GM18517 (cell line): ENCODE data around the gene AEN.
"Not testable (repeated sequence)": the region's sequence is repeated elsewhere in the genome, so short reads cannot be mapped to it uniquely, and the experiment has no call there.

Source experiments
- ATAC-seq: cut with Tn5 transposase; IDR thresholded peaks from one replicate; pipeline ENCODE4 v1.9.1; 2021; ENCODE audit warnings: mild to moderate bottlenecking, moderate library complexity; ENCODE audit not compliant: unreplicated experiment

Gene AEN

DNA sequence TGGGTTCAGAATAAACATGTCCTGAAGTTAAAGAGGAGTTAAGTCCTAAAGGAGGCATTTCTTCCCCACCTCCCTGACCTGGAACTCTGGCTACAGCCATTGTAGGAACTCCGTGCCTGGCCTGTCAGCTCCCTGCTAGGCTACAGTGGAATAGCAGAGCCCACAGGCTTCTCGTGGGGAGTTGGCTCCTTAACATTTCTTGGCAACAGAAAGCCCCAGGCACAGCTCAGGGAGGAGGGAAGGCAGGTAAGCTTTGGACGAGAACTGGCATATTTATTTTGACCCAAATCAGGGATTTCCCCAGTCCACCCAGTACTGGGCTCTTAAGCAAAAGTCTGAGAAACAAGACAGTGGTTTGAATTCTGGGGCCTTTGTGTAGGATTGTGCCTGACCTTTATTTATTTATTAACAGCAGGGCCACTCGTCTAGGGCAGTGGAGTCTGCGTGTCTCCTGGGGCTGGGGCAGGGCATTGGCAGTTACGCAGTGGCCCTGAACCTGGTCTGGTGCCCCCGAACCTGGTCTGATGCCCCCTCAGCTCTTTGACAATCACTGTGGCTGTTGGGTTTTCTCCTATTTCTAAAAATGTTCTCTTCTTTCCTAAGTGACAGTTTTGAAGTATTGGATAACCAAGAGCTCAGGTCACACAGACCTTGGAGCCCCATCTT is 9.8 kb downstream of the AEN start:
- no peak for ATAC-seq

GRCh38 chr15:88631464-88632028 is 10.4 kb downstream of the AEN start:
- ATAC-seq, result no peak

DNA sequence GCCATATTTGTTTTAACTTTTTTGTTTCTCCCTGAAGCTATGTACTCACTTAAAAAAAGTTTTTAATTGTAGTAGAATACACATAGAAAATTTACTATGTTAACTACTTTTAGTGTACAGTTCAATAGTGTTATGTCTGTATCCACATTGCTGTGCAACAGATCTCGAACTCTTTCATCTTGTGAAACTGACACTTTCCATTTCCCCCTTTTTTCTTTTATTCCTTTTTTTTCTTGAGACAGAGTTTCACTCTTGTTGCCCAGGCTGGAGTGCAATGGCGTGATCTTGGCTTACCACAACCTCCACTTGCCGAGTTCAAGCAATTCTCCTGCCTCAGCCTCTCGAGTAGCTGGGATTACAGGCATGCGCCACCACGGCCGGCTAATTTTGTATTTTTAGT is 11.7 kb downstream of the AEN start:
- not testable (repeated sequence) for ATAC-seq

DNA sequence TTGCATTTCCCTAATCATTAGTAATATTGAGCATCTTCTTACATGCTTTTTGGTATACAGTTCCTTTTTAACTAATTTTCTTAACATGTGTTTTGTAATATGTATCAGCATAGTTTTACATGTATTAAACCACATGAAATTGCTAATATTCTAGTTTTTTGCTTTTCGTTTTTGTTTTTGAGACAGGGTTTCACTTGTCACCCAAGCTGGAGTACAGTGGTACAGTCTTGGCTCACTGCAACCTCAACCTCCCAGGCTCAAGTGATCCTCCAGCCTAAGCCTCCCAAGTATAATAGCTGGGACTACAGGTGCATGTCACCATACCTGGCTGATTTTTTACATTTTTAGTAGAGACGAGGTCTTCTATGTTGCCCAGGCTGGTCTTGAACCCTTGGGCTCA is 13.3 kb downstream of the AEN start:
- ATAC-seq, result no peak

DNA sequence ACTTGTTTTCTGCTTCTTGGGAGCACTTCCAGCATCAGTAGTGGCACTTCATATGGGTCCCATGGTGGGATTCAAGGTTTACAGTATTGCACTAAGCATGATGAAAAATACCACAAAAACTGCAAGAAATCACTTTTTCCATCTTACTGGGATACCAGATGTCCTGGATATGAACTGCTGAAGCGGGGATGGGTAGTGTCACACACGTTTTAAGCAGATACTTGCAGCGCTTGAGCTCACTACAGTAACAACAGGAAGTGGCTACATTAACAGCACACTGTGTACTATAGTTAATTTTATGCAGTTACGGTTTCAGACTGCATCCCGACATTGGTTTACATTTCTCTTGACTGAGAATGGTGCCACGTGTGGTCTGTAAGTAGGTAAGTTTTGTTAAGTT is 14.2 kb downstream of the AEN start:
- ATAC-seq, result peak; percentile 36

DNA sequence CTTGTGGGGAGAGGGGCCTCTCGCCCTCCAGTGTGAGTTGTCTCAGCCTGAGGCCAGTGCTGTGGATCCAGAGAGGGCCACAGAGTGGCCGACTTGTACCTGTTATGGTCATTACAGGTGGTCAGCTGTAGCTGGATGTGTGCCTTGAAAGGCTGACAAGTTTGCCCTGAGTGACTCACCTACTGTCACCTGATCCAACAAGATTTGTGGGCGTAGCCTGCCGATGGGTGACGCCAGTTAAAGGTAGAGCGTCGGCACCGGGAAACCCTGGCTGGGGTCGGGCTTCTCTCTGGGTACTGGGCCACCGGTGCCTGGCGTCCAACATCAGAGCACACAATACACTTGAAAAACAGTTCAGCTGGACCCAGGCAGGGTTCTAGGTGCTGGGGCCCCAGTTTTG is 14.9 kb downstream of the AEN start:
- ATAC-seq, result no peak

DNA sequence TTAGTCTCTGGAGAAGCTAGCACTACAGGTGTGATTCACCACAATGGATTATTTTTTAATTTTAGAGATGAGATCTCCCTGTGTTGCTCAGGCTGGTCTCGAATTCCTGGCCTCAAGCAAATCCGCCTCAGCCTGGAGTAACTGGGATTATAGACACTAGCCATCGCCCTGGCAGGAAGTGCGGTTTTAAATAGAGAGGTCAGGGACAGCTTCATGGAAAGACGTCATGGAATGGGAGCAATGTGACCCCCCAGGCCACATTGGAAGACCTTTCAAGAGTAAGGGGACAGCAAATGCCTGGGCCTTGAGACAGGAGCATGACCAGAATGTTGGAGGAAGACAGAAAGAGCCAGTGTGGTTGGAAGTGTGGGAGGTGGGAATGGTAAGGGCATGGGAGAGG is 15.5 kb downstream of the AEN start:
- ATAC-seq, result no peak

GRCh38 chr15:88637436-88637835 is 16.3 kb downstream of the AEN start:
- ATAC-seq, result no peak

DNA sequence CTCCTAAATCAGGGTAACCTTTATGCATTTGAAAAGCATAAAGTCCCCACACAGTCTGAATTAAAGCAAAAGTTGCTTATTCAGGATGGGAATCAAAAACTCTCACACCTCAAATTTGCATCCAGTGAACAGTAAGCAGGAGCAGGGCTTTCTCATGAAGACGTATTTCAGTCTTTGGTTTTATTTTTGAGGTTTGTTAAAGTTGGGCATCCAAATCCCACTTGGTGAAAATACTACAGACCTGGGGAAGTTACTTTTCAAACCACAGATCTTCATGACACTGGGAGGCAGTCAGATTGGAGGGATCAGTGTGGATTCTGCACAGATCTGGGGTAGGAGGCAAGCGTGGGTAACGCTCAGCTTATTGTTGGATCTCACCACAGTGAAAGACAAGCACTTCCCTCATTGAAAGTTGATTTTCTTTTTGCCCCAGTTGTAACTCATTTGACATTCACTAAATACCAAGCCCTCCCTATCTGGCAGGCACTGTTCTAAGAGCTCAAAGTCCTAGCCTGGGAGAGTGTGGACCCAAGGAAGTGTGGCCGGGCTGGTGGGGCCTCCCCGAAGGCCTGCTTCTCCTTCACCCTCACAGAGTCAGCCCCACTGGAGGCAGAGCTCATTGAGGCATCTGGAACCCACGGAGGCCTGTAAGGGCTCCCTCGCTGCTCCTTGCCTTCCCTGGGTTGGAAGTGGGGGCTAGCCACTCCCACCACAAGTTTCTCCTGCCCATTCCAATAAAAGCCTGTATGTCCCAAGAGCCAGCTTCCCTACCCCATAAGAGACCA is 16.9 kb downstream of the AEN start:
- no peak for ATAC-seq

DNA sequence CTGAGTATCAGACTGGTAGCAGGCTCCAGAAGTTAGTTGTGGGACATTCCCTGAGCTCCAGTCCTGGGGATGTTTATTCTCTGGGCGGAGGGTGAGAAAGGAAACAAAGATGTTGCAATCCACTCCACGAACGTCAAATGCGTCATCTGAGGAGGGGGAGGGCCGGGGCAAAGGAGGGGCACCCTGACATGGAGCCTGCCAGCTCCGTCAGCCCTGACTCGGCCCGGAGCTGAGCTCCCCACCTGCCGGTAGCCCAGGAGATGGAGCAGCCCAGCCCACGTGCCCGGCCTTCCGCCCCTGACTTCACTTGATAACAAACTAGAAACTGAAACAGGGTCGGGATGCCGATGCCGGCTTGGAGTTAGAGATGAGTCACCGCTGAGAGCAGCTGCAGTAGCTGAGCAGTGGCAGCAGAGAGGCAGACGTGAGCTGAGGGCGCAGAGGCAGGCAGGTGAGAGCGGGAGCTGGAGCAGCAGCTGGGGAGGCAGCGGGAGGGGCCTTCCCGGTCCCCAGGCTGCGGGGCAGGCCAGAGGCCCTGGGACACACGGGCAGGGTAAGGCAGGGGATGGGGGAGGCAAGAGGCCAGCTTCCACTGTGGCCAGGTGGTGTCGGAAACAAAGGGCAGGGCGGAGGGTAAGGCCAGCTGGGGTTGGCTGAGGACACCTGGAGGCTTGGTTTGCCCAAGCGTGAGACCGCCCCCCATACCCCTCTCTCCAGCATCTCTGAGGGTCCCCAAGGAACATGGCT is 17.7 kb downstream of the AEN start, which contains the start of gene ISG20:
Gene ISG20, plus strand, starts transcription at position 391 of the 747 bp plus-strand sequence. Its CDS starts 351 bp downstream, at position 742.
- ATAC-seq, result peak; percentile 76

DNA sequence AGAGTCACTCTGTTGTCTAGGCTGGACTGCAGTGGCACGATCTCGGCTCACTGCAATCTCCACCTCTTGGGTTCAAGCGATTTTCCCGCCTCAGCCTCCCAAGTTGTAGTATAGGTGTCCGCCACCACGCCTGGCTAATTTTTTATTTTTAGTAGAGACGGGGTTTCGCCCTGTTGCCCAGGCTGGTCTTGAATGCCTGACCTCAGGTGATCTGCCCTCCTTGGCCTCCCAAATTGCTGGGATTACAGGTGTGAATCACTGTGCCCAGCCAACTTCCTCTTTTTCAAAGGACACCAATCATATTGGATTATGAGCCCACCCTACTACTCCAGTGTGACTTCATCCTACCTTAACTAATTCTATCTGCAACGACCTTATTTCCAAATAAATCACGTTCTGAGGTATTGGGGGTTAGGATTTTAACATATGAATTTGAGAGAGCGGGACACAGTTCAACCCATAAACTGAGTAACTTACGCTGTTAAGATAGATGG is 20.9 kb downstream of the AEN start:
- ATAC-seq, result no peak

- not testable (repeated sequence) for ATAC-seq
Observed at GRCh38 chr15:88642514-88642913, 21.4 kb downstream of the AEN start.

GRCh38 chr15:88644741-88645140 is 23.6 kb downstream of the AEN start:
- no peak for ATAC-seq

- no peak for ATAC-seq
Observed at GRCh38 chr15:88645171-88646087, 24.3 kb downstream of the AEN start.

DNA sequence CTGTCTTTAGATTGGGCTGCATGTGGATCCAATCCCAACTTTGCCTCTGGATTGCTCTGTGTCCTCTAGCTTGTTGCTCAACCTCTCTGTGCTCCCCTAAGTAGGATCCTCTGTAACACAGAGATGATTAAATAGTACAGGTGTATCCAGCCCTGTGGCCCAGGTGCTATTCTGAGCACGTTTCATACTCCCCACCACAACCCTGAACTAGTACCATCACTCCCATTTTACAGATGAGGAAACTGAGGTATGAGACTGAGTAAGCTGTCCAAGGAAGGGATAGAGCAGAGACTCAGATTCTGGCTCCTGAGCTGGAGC is 24.9 kb downstream of the AEN start:
- no peak for ATAC-seq

- ATAC-seq, result no peak
Observed at GRCh38 chr15:88646951-88647350, 25.8 kb downstream of the AEN start.

- ATAC-seq, result no peak
Observed at GRCh38 chr15:88647351-88648105, 26.4 kb downstream of the AEN start.

- ATAC-seq, result no peak
Observed at GRCh38 chr15:88648357-88649214, 27.4 kb downstream of the AEN start.

DNA sequence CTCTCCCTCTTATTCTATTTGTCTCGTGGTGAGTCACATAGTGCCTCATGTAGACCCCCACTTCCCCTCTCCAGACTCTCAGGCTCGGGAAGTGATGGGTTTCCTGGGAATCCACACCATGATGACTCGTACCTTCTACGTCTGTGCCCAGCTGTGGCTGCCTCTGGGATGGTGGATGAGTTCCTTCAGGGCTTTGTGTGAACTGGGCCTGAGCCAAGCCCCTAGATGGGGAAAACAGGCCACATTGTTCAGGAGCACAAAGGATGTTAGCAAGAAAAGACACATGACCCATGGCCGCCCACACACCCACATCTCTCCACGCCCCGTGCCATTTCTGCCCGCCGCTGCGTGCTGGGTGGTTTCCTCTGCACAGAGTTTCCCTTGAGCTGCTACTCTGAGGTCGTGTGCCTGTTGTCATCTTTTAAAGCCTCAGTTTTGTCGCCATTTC is 28.2 kb downstream of the AEN start:
- ATAC-seq, result peak; percentile 74
